Measurements from ENCODE around the gene CCDC144A.
"Not testable (repeated sequence)": the region's sequence is repeated elsewhere in the genome, so short reads cannot be mapped to it uniquely, and the experiment has no call there.

CCDC144A gene, protein sequence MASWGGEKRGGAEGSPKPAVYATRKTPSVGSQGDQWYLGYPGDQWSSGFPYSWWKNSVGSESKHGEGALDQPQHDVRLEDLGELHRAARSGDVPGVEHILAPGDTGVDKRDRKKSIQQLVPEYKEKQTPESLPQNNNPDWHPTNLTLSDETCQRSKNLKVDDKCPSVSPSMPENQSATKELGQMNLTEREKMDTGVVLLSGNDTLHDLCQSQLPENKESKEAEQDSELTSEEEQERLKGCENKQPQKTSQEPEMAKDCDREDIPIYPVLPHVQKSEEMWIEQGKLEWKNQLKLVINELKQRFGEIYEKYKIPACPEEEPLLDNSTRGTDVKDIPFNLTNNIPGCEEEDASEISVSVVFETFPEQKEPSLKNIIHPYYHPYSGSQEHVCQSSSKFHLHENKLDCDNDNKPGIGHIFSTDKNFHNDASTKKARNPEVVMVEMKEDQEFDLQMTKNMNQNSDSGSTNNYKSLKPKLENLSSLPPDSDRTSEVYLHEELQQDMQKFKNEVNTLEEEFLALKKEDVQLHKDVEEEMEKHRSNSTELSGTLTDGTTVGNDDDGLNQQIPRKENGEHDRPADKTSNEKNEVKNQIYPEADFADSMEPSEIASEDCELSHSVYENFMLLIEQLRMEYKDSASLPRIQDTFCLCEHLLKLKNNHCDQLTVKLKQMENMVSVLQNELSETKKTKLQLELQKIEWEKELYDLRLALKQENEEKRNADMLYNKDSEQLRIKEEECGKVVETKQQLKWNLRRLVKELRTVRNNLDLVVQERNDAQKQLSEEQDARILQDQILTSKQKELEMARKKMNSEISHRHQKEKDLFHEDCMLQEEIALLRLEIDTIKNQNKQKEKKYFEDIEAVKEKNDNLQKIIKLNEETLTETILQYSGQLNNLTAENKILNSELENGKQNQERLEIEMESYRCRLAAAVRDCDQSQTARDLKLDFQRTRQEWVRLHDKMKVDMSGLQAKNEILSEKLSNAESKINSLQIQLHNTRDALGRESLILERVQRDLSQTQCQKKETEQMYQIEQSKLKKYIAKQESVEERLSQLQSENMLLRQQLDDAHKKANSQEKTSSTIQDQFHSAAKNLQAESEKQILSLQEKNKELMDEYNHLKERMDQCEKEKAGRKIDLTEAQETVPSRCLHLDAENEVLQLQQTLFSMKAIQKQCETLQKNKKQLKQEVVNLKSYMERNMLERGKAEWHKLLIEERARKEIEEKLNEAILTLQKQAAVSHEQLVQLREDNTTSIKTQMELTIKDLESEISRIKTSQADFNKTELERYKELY (N-terminal part only)

GRCh38 chr17:16689731-16690281 lies at the start of gene CCDC144A:
Gene CCDC144A (plus strand): TSS chr17:16690241. CDS start chr17:16690401, 160 bp downstream.
- not testable (repeated sequence) for H3K4me1 ChIP-seq (ENCODE audit: insufficient read depth, low read length); H3K9me3 ChIP-seq (ENCODE audit: control insufficient read depth, insufficient read depth, low read length); H3K36me3 ChIP-seq (ENCODE audit: insufficient read depth, low read length); H3K9ac ChIP-seq (ENCODE audit: low read depth, low read length)

GRCh38 chr17:16649585-16649984 lies 40.5 kb upstream of the CCDC144A start:
- Histone ChIP-seq H3K36me3 (ENCODE audit: insufficient read depth, low read length) (no peaks in the 10 kb centered on the region), H3K9ac (ENCODE audit: low read depth, low read length) (no peak overlapping the region), H3K9me3 (ENCODE audit: control insufficient read depth, insufficient read depth, low read length) (no peaks in the 10 kb centered on the region), H3K4me1 (ENCODE audit: insufficient read depth, low read length) (no peaks in the 10 kb centered on the region)

- no peak overlapping the region for H3K9ac ChIP-seq (ENCODE audit: low read depth, low read length)
- no peaks in the 10 kb centered on the region for H3K9me3 ChIP-seq (ENCODE audit: control insufficient read depth, insufficient read depth, low read length)
- no peaks in the 10 kb centered on the region for H3K36me3 ChIP-seq (ENCODE audit: insufficient read depth, low read length)
- H3K4me1 ChIP-seq (ENCODE audit: insufficient read depth, low read length), result no peaks in the 10 kb centered on the region
Observed at GRCh38 chr17:16652252-16652651, 37.8 kb upstream of the CCDC144A start.

DNA sequence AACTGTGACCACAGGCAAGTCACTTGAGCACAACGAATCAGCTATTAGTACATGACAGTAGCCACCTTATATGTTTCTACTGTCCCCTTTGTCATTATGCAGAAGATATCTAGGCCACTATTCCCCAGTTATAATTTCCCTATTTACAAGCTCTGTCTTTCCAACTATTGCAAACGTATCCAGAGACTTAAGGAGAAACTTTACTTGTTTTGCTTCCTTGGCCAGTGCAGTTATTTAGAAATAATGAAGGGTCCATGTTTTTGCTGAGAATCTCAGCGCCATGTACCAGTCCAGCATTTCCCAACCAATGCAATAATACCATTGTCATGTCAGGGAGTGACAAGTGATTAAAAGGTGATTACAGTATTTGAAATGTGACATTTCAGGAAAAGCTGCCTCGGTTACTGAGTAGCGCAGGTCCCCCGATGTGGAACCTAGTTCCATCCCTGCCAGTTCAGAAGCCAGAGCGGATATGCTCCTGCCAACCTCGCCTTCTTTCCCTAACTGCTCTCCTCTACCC lies 37.1 kb upstream of the CCDC144A start:
- peak overlapping the region; percentile 88 for H3K9ac ChIP-seq (ENCODE audit: low read depth, low read length)

DNA sequence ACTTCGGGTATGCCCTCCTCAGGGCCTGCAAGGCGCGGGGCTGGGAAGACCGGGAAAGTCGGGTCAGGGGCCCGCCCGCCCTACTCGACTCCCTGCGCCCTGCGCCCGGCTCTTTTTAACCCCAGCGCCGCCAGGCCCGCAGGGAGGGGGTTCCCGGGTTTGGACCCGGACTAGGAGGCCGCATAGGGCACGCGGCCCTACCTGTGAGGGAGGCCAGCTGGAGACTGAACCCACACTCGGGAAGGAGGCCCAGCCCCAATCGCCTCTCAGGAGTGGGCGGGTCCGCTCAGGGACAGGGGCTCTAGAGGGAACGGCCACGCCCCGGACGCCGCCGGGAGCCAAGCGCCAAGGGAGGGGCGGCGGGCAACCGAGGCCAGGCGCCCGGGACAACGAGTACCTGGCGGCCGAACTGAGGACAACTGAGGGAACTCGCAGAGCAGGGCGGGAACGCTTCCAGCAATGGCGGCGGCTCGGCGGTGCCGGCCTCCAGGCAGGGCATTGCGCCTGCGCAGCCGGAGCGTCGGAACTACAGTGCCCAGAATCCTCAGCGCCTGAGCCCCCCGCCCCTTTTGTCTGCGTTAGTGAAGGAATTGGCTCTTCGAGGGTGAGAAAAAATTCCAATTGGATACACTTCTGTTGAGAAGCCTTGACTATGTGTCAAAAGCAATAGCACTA lies 36.5 kb upstream of the CCDC144A start, which contains the start of gene ZNF624:
ZNF624 (minus strand) TSS at position 484 of the 675 bp plus-strand sequence.
- Histone ChIP-seq H3K9me3 (ENCODE audit: control insufficient read depth, insufficient read depth, low read length) (no peaks in the 10 kb centered on the region), H3K9ac (ENCODE audit: low read depth, low read length) (peak within 1 kb of the TSS; percentile 88), H3K36me3 (ENCODE audit: insufficient read depth, low read length) (no peaks in the 10 kb centered on the region), H3K4me1 (ENCODE audit: insufficient read depth, low read length) (no peaks in the 10 kb centered on the region)

More for the DNA sequence above, 37.1 kb upstream of the CCDC144A start:
- H3K9me3 ChIP-seq (ENCODE audit: control insufficient read depth, insufficient read depth, low read length), result no peaks in the 10 kb centered on the region
- H3K36me3 ChIP-seq (ENCODE audit: insufficient read depth, low read length), result no peaks in the 10 kb centered on the region
- no peaks in the 10 kb centered on the region for H3K4me1 ChIP-seq (ENCODE audit: insufficient read depth, low read length)

GRCh38 chr17:16661217-16661616 lies 28.8 kb upstream of the CCDC144A start:
- Histone ChIP-seq H3K36me3 (ENCODE audit: insufficient read depth, low read length) (no peaks in the 10 kb centered on the region), H3K9ac (ENCODE audit: low read depth, low read length) (no peak overlapping the region), H3K4me1 (ENCODE audit: insufficient read depth, low read length) (no peaks in the 10 kb centered on the region), H3K9me3 (ENCODE audit: control insufficient read depth, insufficient read depth, low read length) (no peaks in the 10 kb centered on the region)

DNA sequence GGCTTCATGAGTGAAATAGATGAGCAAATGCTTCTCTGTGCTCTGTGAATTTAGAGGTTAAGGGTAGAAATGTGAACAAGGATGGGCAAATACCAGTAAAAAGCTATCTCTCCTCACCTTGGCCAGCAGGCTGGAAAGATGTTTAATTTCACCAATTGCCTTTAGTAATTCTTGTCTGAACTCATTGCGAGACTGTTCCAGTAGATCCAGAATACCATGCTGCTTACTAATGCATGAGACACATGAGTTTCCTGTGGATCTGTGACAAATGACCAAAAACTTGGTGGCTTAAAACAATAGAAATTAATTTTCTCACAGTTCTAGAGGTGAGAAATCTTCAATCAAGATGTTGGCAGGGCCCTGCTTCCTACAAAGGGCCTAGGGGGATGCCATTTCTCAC lies 27.1 kb upstream of the CCDC144A start:
- no peaks in the 10 kb centered on the region for H3K4me1 ChIP-seq (ENCODE audit: insufficient read depth, low read length)
- H3K9me3 ChIP-seq (ENCODE audit: control insufficient read depth, insufficient read depth, low read length), result no peaks in the 10 kb centered on the region
- no peak overlapping the region for H3K9ac ChIP-seq (ENCODE audit: low read depth, low read length)
- no peaks in the 10 kb centered on the region for H3K36me3 ChIP-seq (ENCODE audit: insufficient read depth, low read length)

GRCh38 chr17:16666553-16666906 lies 23.5 kb upstream of the CCDC144A start:
- not testable (repeated sequence) for H3K9me3 ChIP-seq (ENCODE audit: control insufficient read depth, insufficient read depth, low read length); H3K4me1 ChIP-seq (ENCODE audit: insufficient read depth, low read length); H3K36me3 ChIP-seq (ENCODE audit: insufficient read depth, low read length)
- peak overlapping the region; percentile 28; the same call in 1 of the 2 replicates for H3K9ac ChIP-seq (ENCODE audit: low read depth, low read length)

- not testable (repeated sequence) for H3K9me3 ChIP-seq (ENCODE audit: control insufficient read depth, insufficient read depth, low read length); H3K4me1 ChIP-seq (ENCODE audit: insufficient read depth, low read length); H3K36me3 ChIP-seq (ENCODE audit: insufficient read depth, low read length)
- H3K9ac ChIP-seq (ENCODE audit: low read depth, low read length), result peak overlapping the region; percentile 28; the same call in 1 of the 2 replicates
Observed at GRCh38 chr17:16666907-16667636, 23.0 kb upstream of the CCDC144A start.

- H3K4me1 ChIP-seq (ENCODE audit: insufficient read depth, low read length), result no peaks in the 10 kb centered on the region
- H3K9ac ChIP-seq (ENCODE audit: low read depth, low read length), result no peak overlapping the region
- no peaks in the 10 kb centered on the region for H3K36me3 ChIP-seq (ENCODE audit: insufficient read depth, low read length)
- no peaks in the 10 kb centered on the region for H3K9me3 ChIP-seq (ENCODE audit: control insufficient read depth, insufficient read depth, low read length)
Observed at GRCh38 chr17:16676676-16677268, 13.3 kb upstream of the CCDC144A start.

DNA sequence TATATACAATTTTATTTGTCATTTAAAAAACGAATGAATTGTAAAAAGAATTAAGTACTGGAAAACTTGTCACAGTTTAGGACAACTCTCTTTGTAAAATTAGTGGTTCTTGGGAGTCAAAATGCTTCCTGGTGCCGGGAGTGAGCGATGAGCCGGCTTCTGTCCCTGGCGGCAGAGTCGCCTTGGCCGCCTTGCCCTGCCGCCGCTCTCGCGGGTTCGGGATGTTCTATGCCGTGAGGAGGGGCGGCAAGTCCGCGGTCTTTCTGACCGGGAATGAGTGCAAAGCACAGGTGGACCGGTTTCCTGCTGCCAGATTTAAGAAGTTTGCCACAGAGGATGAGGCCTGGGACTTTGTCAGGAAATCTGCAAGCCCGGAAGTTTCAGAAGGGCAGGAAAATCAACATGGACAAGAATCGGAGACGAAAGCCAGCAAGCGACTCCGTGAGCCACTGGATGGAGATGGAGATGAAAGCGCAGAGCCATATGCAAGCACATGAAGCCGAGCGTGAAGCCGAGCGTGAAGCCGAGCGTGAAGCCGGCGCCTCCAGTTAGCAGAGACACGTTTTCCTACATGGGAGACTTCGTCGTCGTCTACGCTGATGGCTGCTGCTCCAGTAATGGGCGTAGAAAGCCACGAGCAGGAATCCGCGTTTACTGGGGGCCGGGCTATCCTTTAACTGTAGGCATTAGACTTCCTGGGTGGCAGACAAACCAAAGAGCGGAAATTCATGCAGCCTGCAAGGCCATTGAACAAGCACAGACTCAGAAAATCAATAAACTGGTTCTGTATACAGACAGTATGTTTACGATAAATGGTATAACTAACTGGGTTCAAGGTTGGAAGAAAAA lies 6.5 kb upstream of the CCDC144A start:
- H3K36me3 ChIP-seq (ENCODE audit: insufficient read depth, low read length); H3K9ac ChIP-seq (ENCODE audit: low read depth, low read length); H3K9me3 ChIP-seq (ENCODE audit: control insufficient read depth, insufficient read depth, low read length); H3K4me1 ChIP-seq (ENCODE audit: insufficient read depth, low read length): not testable (repeated sequence)

GRCh38 chr17:16686019-16686418 lies 4.0 kb upstream of the CCDC144A start:
- H3K9me3 ChIP-seq (ENCODE audit: control insufficient read depth, insufficient read depth, low read length); H3K9ac ChIP-seq (ENCODE audit: low read depth, low read length); H3K4me1 ChIP-seq (ENCODE audit: insufficient read depth, low read length); H3K36me3 ChIP-seq (ENCODE audit: insufficient read depth, low read length): not testable (repeated sequence)
